GM19099 (cell line): ENCODE data around the gene RREB1.

Experiments used
- POLR2A ChIP-seq: IDR thresholded peaks from 3 replicates; pipeline ENCODE4 v1.6.1; 2011; ENCODE audit warnings: low read depth; ENCODE audit not compliant: insufficient read length; ENCODE audit errors: extremely low read depth

RREB1 gene

GRCh38 chr6:7264686-7265384 is 157.1 kb downstream of the RREB1 start:
- TF ChIP-seq POLR2A: no peak

- TF ChIP-seq POLR2A: no peak
Measured at GRCh38 chr6:7267071-7267465, 159.3 kb downstream of the RREB1 start.

- no peak for TF ChIP-seq POLR2A
Measured at GRCh38 chr6:7267466-7268091, 159.8 kb downstream of the RREB1 start.

GRCh38 chr6:7268362-7268761 is 160.6 kb downstream of the RREB1 start:
- TF ChIP-seq POLR2A: no peak

GRCh38 chr6:7268816-7269555 is 161.2 kb downstream of the RREB1 start:
- no peak for TF ChIP-seq POLR2A

GRCh38 chr6:7269816-7270215 is 162.1 kb downstream of the RREB1 start:
- TF ChIP-seq POLR2A: no peak

- no peak for TF ChIP-seq POLR2A
Measured at GRCh38 chr6:7270320-7271204, 162.8 kb downstream of the RREB1 start.

GRCh38 chr6:7271205-7271534 is 163.4 kb downstream of the RREB1 start:
- TF ChIP-seq POLR2A: no peak

- TF ChIP-seq POLR2A: no peak
Measured at GRCh38 chr6:7273709-7274108, 165.9 kb downstream of the RREB1 start.

GRCh38 chr6:7276199-7276524 is 168.4 kb downstream of the RREB1 start:
- TF ChIP-seq POLR2A: no peak

- TF ChIP-seq POLR2A: no peak
Measured at GRCh38 chr6:7282097-7282906, 174.5 kb downstream of the RREB1 start.

GRCh38 chr6:7283676-7284075 is 175.9 kb downstream of the RREB1 start:
- no peak for TF ChIP-seq POLR2A

- TF ChIP-seq POLR2A: no peak
Measured at GRCh38 chr6:7285416-7285815, 177.7 kb downstream of the RREB1 start.

GRCh38 chr6:7290079-7290478 is 182.3 kb downstream of the RREB1 start:
- TF ChIP-seq POLR2A: no peak
